ENCODE measurements around the gene SLC25A15. TPM values are rescaled to one million over a fixed set of nuclear protein-coding genes. Genes with fewer than 3 reads are reported as not detected.

SLC25A15 gene
- total RNA-seq, 3 donors from 2014 or later (not counting 1 experiment from before 2014, with no cell fraction given) = 4.0 to 6.0 (median 5.8) TPM

DNA sequence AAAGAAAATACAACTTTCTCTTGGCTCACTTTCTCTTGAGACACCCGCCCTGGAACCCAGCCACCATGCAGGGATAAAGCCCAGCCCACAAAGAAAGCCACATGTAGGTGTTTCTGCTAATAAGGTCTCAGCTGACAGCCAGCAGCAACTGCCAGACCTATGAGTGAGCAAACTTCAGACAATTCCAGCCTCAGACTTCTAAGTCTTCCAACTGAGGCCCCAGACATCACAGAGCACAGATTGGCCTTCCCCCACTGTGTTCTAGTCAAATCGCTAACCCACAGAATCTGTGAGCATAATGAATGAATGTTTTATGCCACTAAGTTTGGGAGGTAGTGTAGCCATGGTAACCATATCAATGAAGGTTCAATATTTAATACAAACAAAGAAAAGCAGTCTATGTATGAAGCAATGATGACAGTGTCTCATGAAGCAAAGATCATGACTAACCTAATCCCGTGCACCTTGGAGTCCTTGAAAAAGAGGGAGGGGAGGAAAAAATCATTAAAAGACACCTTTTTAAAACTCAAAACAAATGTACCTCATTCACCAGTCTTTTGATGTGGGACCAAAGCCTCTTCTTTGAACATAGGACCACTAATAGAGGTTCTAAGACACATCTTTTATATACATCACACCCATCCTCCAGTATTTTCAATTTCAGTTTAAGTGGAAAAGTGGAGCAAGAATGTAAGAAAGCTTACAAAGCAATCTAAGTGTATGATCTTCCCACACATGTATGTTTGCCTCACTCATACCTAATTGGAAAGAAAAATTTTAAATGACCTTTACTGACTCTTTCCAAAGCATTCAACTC lies 24.6 kb upstream of the SLC25A15 start:
- no peak for ATAC-seq
- no peak overlapping the region for H3K27ac ChIP-seq (ENCODE audit: low read length)
- Mint-ChIP-seq H3K27me3 (ENCODE audit: low read depth in 2 of 2) (no peaks in the 10 kb centered on the region), H3K27ac (peak overlapping the region in 1 of 2 donors; percentile 35), H3K9me3 (no peaks in the 10 kb centered on the region), H3K4me1 (peaks cover 7 to 22% of the 10 kb centered on the region in 2 donors), H3K36me3 (no peaks in the 10 kb centered on the region), H3K4me3 (no peak overlapping the region)
- intact Hi-C loops (cut with micrococcal nuclease) = no loop called here
- TF ChIP-seq, protein P1, sequence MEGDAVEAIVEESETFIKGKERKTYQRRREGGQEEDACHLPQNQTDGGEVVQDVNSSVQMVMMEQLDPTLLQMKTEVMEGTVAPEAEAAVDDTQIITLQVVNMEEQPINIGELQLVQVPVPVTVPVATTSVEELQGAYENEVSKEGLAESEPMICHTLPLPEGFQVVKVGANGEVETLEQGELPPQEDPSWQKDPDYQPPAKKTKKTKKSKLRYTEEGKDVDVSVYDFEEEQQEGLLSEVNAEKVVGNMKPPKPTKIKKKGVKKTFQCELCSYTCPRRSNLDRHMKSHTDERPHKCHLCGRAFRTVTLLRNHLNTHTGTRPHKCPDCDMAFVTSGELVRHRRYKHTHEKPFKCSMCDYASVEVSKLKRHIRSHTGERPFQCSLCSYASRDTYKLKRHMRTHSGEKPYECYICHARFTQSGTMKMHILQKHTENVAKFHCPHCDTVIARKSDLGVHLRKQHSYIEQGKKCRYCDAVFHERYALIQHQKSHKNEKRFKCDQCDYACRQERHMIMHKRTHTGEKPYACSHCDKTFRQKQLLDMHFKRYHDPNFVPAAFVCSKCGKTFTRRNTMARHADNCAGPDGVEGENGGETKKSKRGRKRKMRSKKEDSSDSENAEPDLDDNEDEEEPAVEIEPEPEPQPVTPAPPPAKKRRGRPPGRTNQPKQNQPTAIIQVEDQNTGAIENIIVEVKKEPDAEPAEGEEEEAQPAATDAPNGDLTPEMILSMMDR (IDR thresholded peaks at IDR 0.05) = no peak
- no peaks in the 10 kb centered on the region for H3K4me1 ChIP-seq (ENCODE audit: control insufficient read depth, insufficient read depth, low read length)
- 53% methylated on average over 1 of the region's 3 CpGs for WGBS (ENCODE audit: insufficient coverage)
- H3K27me3 ChIP-seq (ENCODE audit: control insufficient read depth, insufficient read depth, low read length) = no peaks in the 10 kb centered on the region
- peak in 1 of 2 donors; percentile 48 for DNase-seq
- peaks cover 17% of the 10 kb centered on the region for H3K36me3 ChIP-seq (ENCODE audit: control insufficient read depth, insufficient read depth, low read length)
- H3K9me3 ChIP-seq (ENCODE audit: control insufficient read depth, insufficient read depth, low read length) = no peaks in the 10 kb centered on the region
- no peak overlapping the region for H3K4me3 ChIP-seq (ENCODE audit: low read length)

DNA sequence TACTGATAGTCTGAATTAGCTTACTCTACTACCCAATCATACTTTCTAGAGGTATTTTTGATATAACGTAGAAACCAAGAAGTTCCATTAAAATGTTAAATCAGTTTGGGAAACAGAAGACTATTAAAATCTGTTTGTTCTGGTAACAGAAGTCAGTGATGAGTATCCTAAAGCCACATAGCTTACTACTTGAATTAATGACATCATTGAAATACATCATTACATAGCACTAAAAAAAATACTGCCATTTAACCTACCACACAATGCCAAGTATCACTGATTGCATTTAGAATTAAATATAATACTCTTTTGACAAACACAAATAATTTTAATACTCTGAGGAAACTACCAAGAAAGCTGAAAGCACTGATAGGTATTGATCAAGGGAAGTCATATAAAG lies 23.8 kb upstream of the SLC25A15 start:
- H3K36me3 Mint-ChIP-seq = no peaks in the 10 kb centered on the region
- H3K4me3 Mint-ChIP-seq = no peak overlapping the region
- H3K9me3 ChIP-seq (ENCODE audit: control insufficient read depth, insufficient read depth, low read length) = no peaks in the 10 kb centered on the region
- TF ChIP-seq, protein P1 (IDR thresholded peaks at IDR 0.05) = no peak
- no peaks in the 10 kb centered on the region for H3K9me3 Mint-ChIP-seq
- intact Hi-C loops (cut with micrococcal nuclease) = no loop called here
- WGBS (ENCODE audit: insufficient coverage) = no CpG with 5 or more reads among the region's 1 CpG
- H3K27me3 ChIP-seq (ENCODE audit: control insufficient read depth, insufficient read depth, low read length) = no peaks in the 10 kb centered on the region
- peaks cover 17% of the 10 kb centered on the region for H3K36me3 ChIP-seq (ENCODE audit: control insufficient read depth, insufficient read depth, low read length)
- peaks cover 4% of the 10 kb centered on the region for H3K4me1 ChIP-seq (ENCODE audit: control insufficient read depth, insufficient read depth, low read length)
- ATAC-seq (no peak), DNase-seq (no peak)
- H3K27ac ChIP-seq (ENCODE audit: low read length) = no peak overlapping the region
- no peak overlapping the region for H3K27ac Mint-ChIP-seq
- no peaks in the 10 kb centered on the region for H3K27me3 Mint-ChIP-seq (ENCODE audit: low read depth in 2 of 2)
- peaks cover 16 to 30% of the 10 kb centered on the region in 2 donors for H3K4me1 Mint-ChIP-seq
- no peak overlapping the region for H3K4me3 ChIP-seq (ENCODE audit: low read length)

DNA sequence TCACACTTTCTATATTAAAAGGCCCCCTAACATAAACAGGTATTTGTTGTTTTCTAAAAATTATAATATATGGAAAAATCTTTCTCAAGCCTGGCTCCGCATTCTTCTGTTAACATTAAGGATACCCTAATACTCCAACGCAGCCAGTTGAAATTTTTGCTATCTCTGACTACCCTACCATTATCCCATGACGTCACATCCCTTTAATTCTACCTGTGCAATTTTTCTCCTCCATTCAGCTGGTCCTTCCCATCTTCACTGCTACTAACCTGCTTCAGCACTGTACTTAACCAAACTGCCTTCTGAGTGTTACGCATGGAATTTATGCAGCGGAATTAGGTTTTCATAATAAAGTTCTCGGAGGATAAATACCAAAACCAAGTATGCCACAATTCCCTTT lies 19.4 kb upstream of the SLC25A15 start:
- TF ChIP-seq, protein P1 (IDR thresholded peaks at IDR 0.05) = no peak
- peak in 1 of 2 donors; percentile 22 for DNase-seq
- no peak overlapping the region for H3K27ac ChIP-seq (ENCODE audit: low read length)
- H3K9me3 ChIP-seq (ENCODE audit: control insufficient read depth, insufficient read depth, low read length) = no peaks in the 10 kb centered on the region
- intact Hi-C loops (cut with micrococcal nuclease) = loop anchor here (2.0 to 10.0 kb wide), 3 partner anchors 19 to 381 kb away; partner anchors contain the start of genes SLC25A15 and WBP4
- no peaks in the 10 kb centered on the region for H3K27me3 ChIP-seq (ENCODE audit: control insufficient read depth, insufficient read depth, low read length)
- no peak overlapping the region for H3K4me3 ChIP-seq (ENCODE audit: low read length)
- no peaks in the 10 kb centered on the region for H3K36me3 Mint-ChIP-seq
- H3K27me3 Mint-ChIP-seq (ENCODE audit: low read depth in 2 of 2) = no peaks in the 10 kb centered on the region
- H3K27ac Mint-ChIP-seq = peak overlapping the region; percentile 92 to 95
- H3K4me1 ChIP-seq (ENCODE audit: control insufficient read depth, insufficient read depth, low read length) = peaks cover 10% of the 10 kb centered on the region
- H3K9me3 Mint-ChIP-seq = no peaks in the 10 kb centered on the region
- peak overlapping the region; percentile 97 for H3K4me3 Mint-ChIP-seq
- no peak for ATAC-seq
- H3K4me1 Mint-ChIP-seq = peaks cover 13% of the 10 kb centered on the region in 2 donors
- H3K36me3 ChIP-seq (ENCODE audit: control insufficient read depth, insufficient read depth, low read length) = peaks cover 10% of the 10 kb centered on the region
- WGBS (ENCODE audit: insufficient coverage) = 86% methylated on average over 6 of the region's 6 CpGs

Measured in natural killer cell (primary cell).